Left forelimb (tissue), 1 donor: Measurements from ENCODE around the gene EHMT2.
A peak's percentile ranks its signal among the peaks of the same experiment; 100 is the strongest.

Experiments used
- DNase-seq: peaks from one replicate; pipeline ENCODE4 v3.0.0-alpha.2; 2018; ENCODE audit warnings: low spot score

The EHMT2 gene

GRCh38 chr6:31888276-31889258, 8.9 kb downstream of the EHMT2 start:
- DNase-seq = peak; percentile 62

GRCh38 chr6:31887173-31888007, 10.1 kb downstream of the EHMT2 start:
- peak; percentile 55 for DNase-seq

DNA sequence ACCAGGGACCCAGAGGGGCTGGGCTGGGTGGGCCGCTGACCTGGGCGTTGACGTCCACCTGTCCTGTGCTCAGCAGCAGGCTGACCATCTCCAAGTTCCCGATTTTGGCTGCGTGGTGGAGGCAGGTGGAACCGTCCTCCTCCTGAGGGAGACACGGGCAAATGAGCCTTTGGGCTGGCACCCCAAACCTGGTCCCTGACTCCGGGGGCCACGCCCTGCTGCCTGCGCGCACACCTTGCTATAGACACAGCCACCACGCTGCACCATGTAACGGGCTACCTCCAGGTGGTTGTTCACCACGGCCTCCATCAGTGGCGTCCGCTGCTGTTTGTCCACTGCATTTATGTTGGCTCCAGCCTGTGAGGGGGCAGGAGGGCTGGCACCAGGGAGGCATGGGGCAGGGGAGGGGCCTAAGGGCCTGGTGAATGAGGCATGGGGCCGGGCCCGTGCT, 10.9 kb downstream of the EHMT2 start:
- peak; percentile 52 for DNase-seq

DNA sequence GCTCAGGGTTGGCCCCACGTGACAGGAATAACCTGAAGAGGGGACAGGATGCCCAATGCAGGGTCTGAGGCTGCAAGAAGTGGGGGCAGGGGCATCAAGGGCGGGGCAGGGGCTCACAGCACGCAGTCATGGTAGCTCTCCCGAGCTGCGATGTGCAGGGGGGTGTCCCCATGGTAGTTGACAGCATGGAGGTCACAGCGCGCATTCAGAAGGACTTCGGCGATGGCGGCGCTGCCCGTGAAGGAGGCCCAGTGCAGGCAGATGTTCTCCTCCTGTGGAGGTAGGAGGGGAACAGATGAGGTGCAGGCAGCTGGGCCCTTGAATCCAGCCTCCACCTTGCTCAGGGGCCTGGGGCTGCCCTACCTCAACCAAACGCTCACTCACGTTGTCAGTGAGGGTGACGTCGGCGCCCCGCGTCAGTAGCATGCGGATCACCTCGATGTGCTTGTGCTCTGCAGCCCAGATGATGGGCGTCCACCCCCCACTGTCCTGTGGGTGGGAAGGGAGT, 12.9 kb downstream of the EHMT2 start:
- no peak for DNase-seq

GRCh38 chr6:31883676-31884075, 13.8 kb downstream of the EHMT2 start:
- DNase-seq = peak; percentile 53

DNA sequence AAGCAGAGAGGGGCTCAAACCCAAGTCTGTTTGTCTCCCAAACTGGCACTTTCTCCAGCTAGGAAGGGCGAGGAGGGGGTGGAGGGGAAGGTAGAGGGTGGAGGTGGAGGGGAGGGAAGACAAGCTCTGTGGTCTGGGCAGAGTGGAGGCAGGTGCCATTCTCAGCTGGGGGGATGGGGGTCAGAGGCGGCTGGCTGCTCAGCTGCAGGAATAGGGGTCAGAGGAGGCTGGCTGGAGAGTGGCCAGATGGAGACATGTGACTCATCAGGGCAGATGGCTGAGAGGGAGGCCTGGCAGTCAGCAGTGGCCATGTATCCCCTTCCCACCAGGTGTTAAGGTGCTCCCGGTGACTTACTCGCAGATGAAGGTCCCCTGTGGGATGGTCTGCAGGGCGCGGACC, 15.2 kb downstream of the EHMT2 start:
- no peak for DNase-seq

- no peak for DNase-seq
Observed at GRCh38 chr6:31881136-31881859, 16.2 kb downstream of the EHMT2 start.

- peak; percentile 41 for DNase-seq
Observed at GRCh38 chr6:31880616-31881015, 16.9 kb downstream of the EHMT2 start.

GRCh38 chr6:31879901-31880300, 17.6 kb downstream of the EHMT2 start:
- peak; percentile 36 for DNase-seq

GRCh38 chr6:31879143-31879542, 18.4 kb downstream of the EHMT2 start:
- DNase-seq = no peak

DNA sequence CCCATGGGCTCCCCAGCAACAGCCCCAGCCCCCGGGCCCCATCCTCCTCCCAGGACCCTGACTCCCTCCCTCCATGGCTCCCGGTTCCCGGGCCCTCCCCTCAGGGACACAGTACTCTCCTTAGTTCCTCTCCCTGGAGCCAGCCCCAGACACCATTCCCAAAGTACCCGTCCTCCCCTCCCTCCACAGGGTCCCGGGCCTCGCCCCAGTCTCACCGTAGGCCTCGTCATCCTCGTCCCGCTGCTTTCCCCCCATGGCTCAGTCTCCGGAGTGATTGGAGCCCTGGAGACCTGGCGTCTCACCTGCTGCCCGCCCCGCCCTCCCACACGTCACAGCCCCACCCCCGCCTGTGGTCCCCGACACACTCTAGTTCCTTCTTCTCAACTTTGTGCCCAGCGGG, 18.8 kb downstream of the EHMT2 start, which contains the start of gene SLC44A4:
TSS of gene SLC44A4 (minus strand) at position 272 of the 400 bp plus-strand sequence. CDS start at position 255, 17 bp downstream.
- DNase-seq = no peak

DNA sequence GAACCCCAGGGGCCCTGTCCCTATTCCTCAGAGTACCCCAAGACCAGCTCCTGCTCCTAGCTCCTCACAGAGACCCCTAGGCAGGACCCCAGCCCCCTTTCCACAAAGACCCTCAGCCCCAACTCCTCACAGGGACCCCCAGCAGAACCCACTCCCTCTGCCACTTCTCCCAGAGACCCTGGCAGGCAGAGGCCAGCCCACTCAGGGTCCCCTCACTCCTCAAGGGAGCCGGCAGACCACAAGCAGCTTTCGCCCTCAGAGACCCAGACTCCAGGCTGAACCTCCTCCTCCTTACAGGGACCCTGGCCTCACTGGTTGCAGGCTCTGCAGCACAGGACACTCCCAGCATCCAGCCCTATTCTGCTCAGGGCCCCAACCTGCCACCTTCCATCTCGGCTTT, 19.3 kb downstream of the EHMT2 start:
- DNase-seq = peak; percentile 40

DNA sequence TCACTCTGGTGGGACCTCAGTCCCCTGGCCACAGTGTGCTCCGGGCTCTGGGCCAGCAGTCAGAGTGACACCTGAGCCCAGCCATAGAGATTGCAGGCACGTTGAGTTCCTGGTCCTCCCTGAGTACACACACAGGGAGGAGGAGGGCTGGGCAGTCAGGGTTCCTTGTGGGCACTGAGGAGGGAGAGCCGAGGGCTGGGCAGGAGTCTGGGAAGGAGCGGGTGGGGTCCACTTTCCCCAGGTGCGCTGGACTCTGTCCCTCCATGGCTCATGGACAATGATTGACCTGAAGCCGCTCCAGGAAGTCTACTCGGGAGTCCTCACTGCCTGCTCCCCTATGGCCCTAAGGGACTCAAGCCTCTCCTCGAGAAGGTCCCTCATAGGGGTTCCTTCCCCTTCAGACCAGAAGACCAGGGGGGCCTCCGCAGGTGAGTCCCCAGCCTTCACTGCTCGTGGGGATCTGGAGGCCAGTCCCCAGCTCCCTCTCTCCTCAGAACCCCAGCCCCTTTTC, 19.8 kb downstream of the EHMT2 start:
- peak; percentile 48 for DNase-seq

DNA sequence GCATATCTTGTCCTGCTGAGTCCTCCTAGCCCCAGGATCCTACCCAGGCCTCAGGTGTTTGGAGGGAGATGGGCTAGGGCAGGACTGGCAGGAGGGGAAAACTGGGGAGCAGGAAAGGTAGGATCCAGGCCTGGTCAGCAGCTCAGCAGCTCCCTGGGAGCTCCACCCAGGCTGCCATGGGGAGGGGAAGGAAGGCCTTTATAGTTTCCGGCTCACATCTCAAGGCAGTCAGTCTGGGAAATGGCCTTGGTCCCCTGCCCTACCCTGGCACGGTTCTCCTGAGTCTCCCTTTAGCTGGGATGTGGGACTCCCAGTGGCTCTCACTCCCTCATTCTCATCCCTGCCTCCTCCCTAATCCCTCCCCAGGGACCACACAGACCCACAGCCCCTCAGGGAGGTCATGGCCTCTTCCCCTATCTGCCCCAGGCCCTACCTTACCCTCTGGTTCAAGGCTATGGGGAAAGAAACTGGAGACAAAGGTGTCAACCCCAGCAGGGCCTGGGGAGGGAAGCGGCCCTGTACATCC, 20.3 kb downstream of the EHMT2 start:
- DNase-seq = peak; percentile 48

- DNase-seq = no peak
Observed at GRCh38 chr6:31876357-31876756, 21.1 kb downstream of the EHMT2 start.

DNA sequence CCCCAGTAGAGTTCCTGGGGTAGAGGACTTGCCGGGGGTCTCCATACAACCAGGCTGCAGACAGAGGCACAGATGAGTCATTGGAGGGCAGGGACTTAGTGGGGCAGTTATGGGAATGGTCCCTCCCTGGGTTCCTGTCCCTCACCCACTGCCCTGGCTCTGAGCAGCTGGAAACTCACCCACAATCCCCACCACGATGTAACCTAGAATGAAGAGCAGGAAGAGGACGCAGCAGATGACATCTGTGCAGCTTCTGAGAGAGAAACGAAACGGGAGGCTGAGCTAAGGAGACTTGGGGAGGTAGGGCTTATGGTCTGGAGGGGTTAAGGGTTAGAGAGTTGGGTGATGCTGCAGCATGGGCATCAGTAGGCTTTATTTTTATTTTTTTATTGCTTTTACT, 21.6 kb downstream of the EHMT2 start:
- DNase-seq = peak; percentile 40

DNA sequence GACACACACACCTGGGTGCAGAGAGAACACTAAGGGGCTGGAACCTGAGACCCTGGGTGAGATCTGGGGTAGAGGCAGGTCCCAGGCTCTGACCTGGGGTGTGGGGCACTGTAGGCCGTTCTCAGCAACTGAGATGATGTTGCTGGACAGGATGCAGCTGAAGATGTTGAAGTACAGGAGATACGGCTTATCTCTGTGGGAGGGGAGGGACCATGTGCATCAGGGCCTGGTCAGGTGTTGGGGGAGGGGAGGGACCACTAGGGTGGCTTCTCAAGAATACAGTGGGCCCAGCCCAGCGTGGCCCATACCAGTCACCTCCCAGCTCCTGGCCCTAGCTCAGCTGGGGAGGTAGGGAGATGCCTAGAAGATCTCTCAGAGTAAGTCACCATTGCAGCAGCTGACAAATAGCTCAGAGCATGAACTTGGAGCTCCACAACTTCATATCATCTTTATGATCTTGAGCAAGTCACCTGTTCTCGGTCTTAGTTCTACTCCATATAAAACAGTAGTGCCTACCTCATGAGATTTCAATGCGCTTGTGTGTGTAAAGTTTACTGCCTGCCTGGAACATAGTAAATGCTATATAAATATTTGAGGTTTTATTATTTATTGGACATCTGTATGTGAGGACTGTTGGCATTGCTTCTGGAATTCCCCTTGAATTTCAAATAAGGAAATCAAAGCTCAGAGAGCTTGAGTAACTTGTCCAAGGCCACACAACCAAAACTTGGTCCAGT, 22.5 kb downstream of the EHMT2 start:
- no peak for DNase-seq

GRCh38 chr6:31874084-31874670, 23.3 kb downstream of the EHMT2 start:
- DNase-seq = no peak

GRCh38 chr6:31871046-31871659, 26.3 kb downstream of the EHMT2 start:
- no peak for DNase-seq
